Measurements from ENCODE around the gene CENPB.

The CENPB gene

GRCh38 chr20:3766422-3767109 lies 20.0 kb downstream of the CENPB start:
- DNase-seq (ENCODE audit: low spot score), result no peak

DNA sequence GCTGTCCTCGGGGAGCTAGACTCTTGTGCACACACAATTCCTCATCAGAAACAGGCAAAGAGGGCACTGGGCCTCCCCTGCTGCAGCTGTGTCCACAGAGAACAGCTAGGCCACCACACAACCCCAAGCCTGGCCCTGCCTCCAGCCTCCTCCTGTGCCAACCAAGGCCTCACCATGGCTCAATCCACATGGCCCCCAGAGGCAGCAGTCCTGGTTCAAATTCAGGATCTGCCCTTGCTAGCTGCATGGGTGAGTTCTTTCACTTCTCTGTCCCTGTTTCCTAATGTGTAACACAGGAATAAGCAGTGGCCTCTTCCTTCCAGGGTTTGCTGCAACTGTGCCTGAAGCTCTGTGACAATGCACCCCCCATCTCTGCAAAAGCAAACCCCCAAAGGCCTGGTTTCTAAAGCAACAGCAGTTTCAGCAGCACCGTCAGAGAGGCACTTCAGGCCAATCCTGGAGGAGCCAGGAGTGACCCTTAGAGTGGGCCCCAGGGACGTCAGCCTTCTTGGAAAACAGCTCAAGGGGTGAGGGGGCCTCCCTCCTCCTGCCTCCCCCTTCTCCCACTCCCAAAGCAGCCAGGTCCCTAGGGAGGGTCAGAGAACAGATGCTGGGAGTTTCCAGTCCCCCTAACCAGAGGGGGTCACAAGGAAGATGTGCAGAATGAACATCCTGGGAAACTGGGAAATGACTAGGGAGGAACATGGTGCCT lies 21.2 kb downstream of the CENPB start:
- DNase-seq (ENCODE audit: low spot score), result no peak

DNA sequence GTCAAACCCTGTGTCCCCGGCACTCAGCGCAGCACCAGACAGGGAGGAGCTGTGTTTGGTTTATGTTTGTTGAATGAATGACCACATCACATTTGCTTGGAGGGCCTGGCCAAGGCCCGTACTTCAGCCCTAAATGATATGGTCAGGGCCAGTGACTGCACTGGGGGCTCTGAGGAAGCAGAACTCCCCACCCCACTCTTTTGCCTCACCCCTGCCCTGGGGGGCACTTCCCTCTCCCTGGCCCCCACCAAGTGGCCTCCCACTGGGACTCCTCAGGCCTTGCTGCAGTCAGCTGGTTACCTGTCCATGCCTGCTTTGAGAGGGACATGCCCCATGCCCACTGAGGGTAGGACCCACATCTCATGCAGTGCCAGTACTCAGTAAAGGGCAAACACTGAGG lies 21.9 kb downstream of the CENPB start:
- DNase-seq (ENCODE audit: low spot score), result no peak

GRCh38 chr20:3763671-3764601 lies 22.6 kb downstream of the CENPB start:
- no peak for DNase-seq (ENCODE audit: low spot score)

DNA sequence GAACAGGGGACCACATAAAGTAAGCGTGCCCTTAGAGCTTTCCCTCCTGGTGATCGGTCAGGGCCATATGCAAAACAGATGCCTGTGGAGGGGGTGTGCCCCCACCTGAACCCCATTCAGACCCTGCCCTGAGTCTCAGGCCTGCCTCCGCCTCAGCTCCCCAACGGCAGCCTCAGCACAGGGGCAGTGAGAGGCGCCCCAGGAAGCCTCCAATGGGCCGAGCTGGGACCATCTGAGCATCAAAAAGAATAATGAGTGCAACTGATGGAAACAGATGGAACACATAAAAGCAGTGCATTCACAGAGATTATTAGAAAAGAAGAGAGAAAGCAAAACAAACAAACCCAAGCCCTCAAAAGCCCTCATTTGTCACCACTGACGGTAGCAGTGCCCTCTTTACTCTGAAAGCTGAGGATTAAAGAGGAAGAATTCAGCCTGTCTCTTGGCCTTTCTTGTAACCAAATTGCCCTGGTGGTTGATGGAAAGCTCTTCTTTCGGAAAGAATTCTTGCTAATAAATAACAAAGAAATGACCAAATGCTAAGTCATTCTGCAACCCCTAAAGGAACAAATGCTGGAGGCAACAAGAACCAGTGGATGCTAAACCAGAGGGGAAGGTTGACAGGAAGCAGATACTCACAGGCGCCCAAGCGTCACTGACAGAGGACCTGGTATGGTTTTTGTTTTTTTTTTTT lies 25.7 kb downstream of the CENPB start:
- DNase-seq (ENCODE audit: low spot score), result no peak

DNA sequence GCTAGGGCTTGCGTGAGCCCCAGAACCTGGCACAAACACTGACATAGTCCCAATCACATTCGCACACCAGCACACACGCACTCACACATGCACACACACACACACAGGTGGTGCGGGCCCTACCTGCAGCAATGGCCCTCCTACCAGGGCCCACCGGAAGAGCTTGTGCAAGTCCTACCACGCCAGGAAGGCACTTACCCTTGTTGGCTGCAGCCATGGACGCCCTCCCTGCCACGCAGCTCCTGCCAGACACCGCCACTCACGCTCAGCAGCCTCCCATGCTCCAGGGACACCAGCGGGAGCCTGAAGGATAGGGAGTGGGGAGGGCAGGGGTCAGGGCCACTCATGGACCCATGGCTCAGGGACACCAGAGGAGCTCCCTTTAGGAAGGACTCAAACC lies 26.7 kb downstream of the CENPB start:
- DNase-seq (ENCODE audit: low spot score), result no peak

DNA sequence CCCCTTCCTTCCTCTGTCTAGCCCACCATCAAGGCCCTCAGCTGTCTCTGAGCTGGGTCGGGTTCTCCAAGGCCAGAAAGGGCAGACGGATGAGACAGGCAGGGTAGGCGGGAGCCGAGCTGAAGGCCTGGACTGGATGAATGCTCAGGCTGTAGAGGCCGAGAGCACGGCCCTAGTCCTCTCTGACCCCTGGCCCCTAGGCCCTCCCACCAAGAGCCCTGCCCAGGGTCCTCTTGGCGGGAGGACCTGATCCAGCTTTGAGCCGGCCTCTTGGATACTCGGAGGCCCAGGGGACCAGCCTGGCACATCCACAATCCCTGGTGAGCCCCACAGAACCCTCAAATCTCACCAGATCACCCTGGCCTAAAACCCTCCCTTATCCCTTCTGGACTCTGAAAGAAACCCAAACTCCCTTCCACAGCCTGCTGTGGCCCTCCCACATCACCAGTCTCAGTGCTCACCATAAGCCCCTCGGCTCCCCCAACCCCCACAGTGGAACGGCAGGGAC lies 27.2 kb downstream of the CENPB start:
- no peak for DNase-seq (ENCODE audit: low spot score)

GRCh38 chr20:3758566-3758965 lies 28.0 kb downstream of the CENPB start:
- DNase-seq (ENCODE audit: low spot score), result no peak

GRCh38 chr20:3757268-3757667 lies 29.3 kb downstream of the CENPB start:
- DNase-seq (ENCODE audit: low spot score), result no peak

- no peak for DNase-seq (ENCODE audit: low spot score)
These were observed 30.6 kb downstream of the CENPB start for GRCh38 chr20:3755814-3756480.

DNA sequence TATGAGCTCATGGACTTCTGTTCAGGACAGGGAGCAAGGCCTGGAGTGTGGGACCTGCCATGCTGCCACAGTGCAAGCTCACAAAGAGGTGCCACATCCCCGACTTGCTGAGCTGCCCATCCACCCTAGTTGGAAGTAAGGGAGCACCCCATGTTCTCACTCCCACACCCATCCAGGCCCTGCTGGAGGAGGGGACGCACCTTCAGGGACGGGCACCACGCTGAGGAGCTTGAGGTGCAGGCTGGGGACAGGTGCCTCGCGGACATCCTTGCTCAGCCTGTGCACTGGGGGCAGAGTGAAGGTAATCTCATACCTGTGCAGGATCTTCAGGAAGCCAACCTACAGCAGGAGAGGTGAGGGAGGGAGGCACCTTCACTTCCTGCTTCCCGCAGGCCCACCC lies 31.3 kb downstream of the CENPB start:
- no peak for DNase-seq (ENCODE audit: low spot score)

GRCh38 chr20:3754276-3754630 lies 32.3 kb downstream of the CENPB start:
- no peak for DNase-seq (ENCODE audit: low spot score)

GRCh38 chr20:3753501-3754275 lies 32.9 kb downstream of the CENPB start:
- DNase-seq (ENCODE audit: low spot score), result no peak

DNA sequence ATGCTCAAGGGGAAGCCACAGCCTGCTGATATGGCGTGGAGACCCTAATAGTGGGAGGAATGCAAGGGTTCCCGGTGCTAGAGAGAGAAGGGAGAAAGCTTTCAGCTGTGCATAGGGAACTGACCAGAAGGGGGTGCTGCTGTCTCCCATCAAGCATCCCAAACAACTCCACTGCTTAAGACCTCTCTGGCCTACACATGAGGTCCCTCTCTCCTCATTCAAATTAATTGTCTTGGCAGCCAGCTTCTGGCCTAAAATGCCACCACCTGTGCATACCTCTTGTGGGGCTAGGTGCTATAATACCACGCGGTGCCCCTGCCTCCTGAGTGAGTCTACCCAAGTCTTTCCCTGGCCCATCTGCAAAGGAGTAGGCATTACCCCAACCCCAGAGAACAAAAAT lies 33.4 kb downstream of the CENPB start:
- peak; percentile 69 for DNase-seq (ENCODE audit: low spot score)

DNA sequence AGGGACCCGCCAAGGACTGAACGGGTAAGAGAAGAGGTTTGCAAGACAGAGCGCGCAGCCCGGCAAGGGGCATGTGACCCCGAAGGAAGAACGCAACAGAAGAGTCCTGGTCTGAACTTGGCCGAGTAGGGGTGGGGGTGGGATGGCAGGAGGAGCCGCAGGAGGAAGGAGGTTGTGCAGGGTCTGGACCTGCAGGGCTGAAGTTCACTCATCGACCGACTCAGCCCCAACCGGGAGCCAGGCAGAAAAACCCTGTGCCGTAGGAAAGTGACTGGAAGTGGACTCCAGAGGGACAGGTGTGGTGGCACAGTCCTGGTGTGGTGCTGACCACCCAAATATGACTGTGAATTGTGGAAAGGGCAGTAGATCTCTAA lies 34.2 kb downstream of the CENPB start:
- DNase-seq (ENCODE audit: low spot score), result no peak

DNA sequence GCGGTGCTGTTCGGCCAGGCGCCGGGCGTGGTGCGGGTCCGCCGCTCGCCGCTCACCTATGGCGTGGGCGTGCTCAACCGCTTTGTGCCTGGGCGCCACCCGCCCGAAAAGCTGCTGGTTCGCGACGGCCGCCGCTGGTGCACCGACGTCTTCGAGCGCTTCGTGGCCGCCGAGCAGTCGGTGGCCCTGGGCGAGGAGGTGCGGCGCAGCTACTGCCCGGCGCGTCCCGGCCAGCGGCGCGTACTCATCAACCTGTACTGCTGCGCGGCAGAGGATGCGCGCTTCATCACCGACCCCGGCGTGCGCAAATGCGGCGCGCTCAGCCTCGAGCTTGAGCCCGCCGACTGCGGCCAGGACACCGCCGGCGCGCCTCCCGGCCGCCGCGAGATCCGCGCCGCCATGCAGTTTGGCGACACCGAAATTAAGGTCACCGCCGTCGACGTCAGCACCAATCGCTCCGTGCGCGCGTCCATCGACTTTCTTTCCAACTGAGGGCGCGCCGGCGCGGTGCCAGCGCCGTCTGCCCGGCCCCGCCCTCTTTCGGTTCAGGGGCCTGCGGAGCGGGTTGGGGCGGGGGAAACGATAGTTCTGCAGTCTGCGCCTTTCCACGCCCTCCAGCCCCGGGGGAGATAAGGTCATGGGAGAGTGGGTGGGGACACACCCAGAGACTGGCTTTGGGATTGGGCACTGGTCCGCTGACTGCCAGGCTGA lies 34.7 kb downstream of the CENPB start:
- no peak for DNase-seq (ENCODE audit: low spot score)

- DNase-seq (ENCODE audit: low spot score), result no peak
These were observed 35.2 kb downstream of the CENPB start for GRCh38 chr20:3751305-3751674.

DNA sequence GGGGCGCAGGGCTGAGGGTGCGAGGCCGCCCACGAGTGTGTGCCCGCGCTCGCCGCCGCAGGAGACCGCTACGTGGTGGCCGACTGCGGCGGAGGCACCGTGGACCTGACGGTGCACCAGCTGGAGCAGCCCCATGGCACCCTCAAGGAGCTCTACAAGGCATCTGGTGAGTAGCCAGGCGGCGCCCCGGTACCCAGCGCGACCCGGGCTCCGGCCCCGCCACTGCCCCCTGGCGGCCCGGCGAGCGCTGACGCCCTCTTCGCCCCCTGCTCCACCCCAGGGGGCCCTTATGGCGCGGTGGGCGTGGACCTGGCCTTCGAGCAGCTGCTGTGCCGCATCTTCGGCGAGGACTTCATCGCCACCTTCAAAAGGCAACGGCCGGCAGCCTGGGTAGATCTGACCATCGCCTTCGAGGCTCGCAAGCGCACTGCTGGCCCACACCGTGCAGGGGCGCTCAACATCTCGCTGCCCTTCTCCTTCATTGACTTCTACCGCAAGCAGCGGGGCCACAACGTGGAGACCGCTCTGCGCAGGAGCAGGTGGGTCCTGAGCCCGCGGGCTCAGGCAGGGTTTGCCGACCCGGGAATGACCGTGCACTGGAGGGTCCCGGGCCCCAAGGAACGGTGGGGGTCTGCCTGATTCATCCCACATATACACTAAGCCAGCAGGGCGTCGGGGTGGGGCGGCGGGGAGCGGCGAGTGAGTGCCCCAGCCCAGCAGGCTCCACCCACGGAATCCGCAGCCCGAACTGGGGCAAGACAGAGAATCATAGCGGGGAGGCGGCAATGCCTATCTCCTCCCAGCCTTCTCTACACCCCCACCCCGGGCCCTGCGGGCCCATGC lies 36.6 kb downstream of the CENPB start:
- DNase-seq (ENCODE audit: low spot score), result no peak

DNA sequence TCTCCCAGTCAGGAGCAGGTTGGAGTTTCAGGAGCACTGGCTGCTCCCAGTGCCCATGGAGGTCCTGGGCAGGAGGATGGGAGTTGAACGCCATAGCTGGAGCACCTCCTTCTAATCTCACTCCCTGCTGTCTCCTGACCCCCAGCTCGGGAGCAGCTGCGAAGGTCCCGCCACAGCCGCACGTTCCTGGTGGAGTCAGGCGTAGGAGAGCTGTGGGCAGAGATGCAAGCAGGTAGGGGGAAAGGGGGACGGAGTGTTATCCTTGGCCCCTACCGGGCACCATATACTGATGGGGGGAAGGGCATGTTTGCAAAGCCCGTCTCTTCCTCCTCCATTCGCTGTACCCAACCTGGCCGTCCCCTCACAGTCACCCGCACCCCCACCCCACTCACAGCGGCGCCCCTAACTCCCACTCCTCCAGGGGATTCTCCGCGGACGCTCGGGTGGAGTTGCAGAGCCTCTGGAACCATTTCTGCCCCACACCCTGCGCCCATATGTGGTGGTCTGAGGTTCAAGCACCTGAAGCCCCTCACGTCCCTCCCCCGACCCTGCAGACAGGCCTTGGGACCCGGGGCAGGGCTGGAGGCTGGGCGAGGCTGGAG lies 37.4 kb downstream of the CENPB start:
- DNase-seq (ENCODE audit: low spot score), result no peak
